ENCODE measurements around the gene OCRL.
A peak's percentile ranks its signal among the peaks of the same experiment; 100 is the strongest.

OCRL gene

GRCh38 chrX:129540068-129540653 is at the start of gene OCRL:
Gene OCRL (plus strand): TSS chrX:129540259. CDS start chrX:129540440, 181 bp downstream.
- peak in 1 of 2 donors; percentile 8 for DNase-seq (ENCODE audit: low read depth in 2 of 2, low spot score in 1 of 2)

GRCh38 chrX:129490330-129490729 is 49.7 kb upstream of the OCRL start:
- no peak for DNase-seq (ENCODE audit: low read depth in 2 of 2, low spot score in 1 of 2)

GRCh38 chrX:129493643-129494042 is 46.4 kb upstream of the OCRL start:
- no peak for DNase-seq (ENCODE audit: low read depth in 2 of 2, low spot score in 1 of 2)

GRCh38 chrX:129494887-129495286 is 45.2 kb upstream of the OCRL start:
- DNase-seq (ENCODE audit: low read depth in 2 of 2, low spot score in 1 of 2), result no peak

DNA sequence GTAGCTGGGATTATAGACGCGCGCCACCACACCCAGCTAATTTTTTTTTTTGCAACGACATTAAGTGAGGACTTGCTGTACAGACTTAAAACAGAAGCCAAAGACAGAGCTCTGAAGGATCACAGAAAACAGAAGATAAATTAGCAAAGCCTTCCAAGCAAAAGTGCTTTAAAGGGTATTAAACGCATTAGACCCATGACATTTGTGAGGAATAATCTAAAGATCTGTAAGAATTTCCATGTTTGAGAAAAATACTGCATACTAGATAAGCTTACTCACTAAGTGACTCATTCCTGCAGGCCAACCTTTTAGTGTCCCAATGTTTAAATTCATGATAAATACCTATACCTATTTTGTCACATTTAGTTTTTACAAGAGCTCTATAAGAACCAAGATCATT is 44.2 kb upstream of the OCRL start:
- DNase-seq (ENCODE audit: low read depth in 2 of 2, low spot score in 1 of 2), result no peak

DNA sequence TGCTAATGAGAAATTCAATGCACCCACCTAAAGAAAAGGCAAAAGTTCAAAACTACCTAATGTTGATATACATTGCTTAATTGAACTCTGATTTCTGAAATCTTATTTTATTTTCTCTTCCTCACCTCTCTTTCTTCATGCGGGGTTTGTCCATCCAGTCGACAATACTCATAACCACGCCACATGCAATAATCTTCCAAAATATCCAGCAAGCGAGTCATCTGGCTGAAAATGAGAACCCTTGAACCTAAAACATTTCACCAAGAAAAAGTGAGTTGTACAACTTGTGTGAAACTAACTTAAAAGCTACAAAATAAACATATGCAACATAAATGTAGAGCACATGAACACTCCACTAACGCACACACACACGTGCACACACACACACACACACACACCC is 43.4 kb upstream of the OCRL start:
- DNase-seq (ENCODE audit: low read depth in 2 of 2, low spot score in 1 of 2), result no peak

GRCh38 chrX:129497146-129497843 is 42.8 kb upstream of the OCRL start:
- no peak for DNase-seq (ENCODE audit: low read depth in 2 of 2, low spot score in 1 of 2)

GRCh38 chrX:129510331-129510730 is 29.7 kb upstream of the OCRL start:
- no peak for DNase-seq (ENCODE audit: low read depth in 2 of 2, low spot score in 1 of 2)

DNA sequence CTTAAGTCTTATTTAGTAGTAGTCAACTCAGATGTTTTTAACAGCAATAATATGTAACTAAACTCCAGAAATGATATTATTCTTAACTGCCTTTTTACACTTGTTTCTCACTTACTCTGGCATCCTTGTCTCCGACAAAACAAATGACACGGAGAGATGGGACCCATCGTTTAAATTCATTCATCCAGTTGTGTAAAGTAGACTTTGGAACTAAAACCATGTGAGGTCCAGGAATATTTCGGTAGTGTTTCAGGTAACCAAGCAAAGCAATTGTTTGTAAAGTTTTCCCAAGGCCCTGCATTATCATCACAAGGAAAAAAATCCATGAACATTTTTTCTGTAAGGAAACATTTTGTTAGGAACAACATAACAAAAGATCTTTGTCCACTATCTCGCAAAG is 28.4 kb upstream of the OCRL start:
- no peak for DNase-seq (ENCODE audit: low read depth in 2 of 2, low spot score in 1 of 2)

DNA sequence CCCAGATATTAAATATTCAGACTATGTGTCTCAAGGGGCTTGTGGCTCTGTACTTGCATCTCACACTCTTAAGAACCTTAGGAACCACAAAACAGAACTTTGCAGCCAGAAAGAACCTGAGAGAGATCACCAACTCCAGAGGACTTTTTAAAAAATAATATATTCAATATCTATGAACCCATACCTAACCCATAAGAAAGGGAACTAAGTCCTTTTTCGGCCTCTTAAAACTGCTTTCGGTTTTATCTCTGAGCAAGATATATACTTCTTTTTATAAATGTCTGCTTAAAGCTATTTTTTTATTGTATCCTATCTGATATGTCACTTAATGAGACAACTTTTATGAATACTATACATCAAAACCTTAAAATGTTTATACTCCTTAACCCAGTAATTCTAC is 27.6 kb upstream of the OCRL start:
- no peak for DNase-seq (ENCODE audit: low read depth in 2 of 2, low spot score in 1 of 2)

DNA sequence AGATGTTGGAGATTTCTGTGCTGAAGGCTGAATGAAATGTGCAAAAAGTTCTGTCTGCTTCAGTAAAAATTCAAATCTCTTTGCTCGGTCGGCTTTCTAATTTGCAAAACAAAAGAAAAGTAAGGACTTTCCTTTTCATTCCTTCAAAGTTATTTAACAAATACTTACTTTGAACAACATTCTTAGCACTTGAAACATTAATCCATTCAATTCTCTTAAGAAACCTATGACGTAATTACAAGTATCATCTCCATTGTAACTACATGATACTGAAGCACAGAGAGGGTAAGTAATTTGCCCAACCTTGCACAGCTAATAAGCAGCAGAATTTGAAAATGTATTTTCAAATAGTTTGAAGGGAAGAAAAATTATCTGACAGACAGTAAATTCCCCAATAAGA is 23.7 kb upstream of the OCRL start:
- no peak for DNase-seq (ENCODE audit: low read depth in 2 of 2, low spot score in 1 of 2)

DNA sequence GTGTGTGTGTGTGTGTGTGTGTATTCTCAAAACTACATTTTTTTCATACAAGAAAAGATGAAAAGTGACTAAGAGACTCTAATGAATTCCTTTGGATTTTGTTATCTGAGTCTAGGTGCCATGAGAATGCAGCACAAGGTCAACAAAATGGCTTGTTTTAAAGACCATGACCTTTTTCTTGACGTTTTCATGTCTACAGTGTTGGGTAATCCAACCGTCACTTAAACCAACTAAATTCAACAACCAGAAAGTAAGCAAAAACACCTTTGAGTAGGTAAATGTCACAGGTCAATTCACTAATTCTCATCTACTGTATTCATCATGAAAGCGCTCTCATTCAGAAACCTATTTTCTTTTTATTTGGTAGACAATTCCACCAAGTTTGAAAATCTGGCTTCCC is 19.9 kb upstream of the OCRL start:
- no peak for DNase-seq (ENCODE audit: low read depth in 2 of 2, low spot score in 1 of 2)

- no peak for DNase-seq (ENCODE audit: low read depth in 2 of 2, low spot score in 1 of 2)
These were observed 17.6 kb upstream of the OCRL start for GRCh38 chrX:129522184-129523078.

DNA sequence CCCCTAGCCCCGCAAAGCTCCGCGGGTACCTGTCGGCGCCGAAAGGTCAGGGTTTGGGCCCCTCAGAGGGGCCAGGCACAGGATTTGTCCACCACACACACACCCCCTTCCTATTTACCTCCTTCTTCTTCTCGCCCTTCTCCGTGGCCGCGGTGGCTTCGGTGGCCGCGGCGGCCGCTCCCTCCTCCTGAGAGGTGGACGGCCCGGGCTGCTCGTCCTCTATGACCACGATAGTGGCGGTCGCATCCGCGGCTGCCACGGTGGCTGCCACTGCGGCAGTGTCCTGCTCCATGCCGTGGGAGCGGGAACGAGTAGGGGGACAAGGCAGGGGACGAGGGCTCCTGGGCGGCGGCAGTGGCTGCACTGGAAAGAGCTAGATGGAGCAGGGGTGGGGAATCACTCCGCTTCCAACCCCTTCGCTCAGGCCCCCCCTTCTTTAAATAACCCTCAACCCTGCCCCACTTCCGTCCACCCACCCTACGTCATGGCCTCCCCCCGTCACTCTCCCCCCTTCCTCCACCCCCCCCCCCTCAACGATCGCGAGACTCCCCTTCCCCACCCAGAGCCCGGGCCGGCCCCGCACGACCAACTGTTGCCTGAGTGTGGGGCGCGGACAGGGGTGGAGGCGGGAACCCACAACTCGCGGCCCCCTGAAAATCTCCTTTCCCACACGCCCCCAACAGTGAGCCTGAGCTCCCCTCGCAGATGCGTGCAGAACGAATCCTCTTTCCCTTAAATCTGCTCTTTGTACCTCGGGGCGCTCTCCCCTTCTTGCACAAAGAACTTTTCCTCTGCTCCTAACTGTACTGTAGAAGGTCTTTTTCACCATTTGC is 16.8 kb upstream of the OCRL start, which contains the start of gene SMARCA1:
TSS of gene SMARCA1 (minus strand) at position 412 of the 833 bp plus-strand sequence. CDS start at position 292, 120 bp downstream.
- no peak for DNase-seq (ENCODE audit: low read depth in 2 of 2, low spot score in 1 of 2)

DNA sequence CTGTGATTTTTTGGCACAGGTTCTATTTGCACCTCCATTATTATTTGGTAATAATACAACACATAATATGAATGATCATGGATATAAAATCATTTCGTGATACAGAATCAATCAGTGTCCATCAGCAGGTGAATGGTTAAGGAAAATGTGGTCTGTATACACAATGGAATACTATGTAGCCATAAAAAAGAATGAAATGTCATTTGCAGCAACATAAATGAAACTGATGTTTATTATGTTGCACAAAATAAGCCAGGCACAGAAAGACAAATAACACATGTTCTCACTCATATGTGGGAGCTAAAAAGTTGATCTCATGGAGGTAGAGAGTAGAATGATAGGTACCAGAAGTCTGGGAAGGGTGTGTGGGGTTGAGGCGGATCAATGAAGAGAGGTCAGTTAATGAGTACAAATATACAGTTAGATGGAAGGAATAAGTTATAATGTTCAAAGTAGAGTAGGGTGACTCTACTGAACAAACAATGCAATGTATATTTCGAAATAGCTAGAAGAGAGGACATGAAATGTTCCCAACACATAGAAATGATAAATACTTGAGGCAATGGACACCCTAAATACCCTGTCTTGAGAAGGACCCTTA is 15.7 kb upstream of the OCRL start:
- DNase-seq (ENCODE audit: low read depth in 2 of 2, low spot score in 1 of 2), result no peak

GRCh38 chrX:129525162-129525561 is 14.9 kb upstream of the OCRL start:
- no peak for DNase-seq (ENCODE audit: low read depth in 2 of 2, low spot score in 1 of 2)

- no peak for DNase-seq (ENCODE audit: low read depth in 2 of 2, low spot score in 1 of 2)
These were observed 14.2 kb upstream of the OCRL start for GRCh38 chrX:129525896-129526295.

GRCh38 chrX:129529685-129530281 is 10.3 kb upstream of the OCRL start:
- no peak for DNase-seq (ENCODE audit: low read depth in 2 of 2, low spot score in 1 of 2)

DNA sequence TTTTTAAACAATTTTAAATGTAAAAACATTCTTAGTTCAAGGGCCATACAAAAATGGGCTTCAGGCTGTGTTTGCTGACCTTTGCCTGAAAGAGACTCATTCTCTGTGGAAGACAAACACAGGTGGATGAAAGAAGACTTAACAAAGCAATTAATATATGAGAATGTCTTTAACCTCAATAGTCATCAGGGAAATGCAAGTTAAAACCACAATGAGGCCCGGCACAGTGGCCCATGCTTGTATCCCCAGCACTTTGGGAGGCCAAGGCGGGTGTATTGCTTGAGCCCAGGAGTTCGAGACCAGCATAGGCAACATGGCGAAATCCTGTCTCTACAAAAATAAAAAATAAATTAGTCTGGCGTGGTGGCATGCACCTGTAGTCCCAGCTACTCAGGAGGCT is 9.6 kb upstream of the OCRL start:
- DNase-seq (ENCODE audit: low read depth in 2 of 2, low spot score in 1 of 2), result no peak

GRCh38 chrX:129531132-129531531 is 8.9 kb upstream of the OCRL start:
- DNase-seq (ENCODE audit: low read depth in 2 of 2, low spot score in 1 of 2), result no peak
